A549 treated with CpdA at 1 μM for 4 hours (cell line): ENCODE data around the gene CFAP410. TPM values are rescaled to one million over a fixed set of nuclear protein-coding genes. Genes with fewer than 3 reads are reported as not detected.

Experiments
- total RNA-seq: library from RNA; stranded (reverse); fragments of 200-300 nt; extraction: Qiagen RNA extraction; gene quantifications from 5 replicates; pipeline ENCODE4 v1.2.3, GENCODE V29; 2022; ENCODE audit warnings: low read depth

Gene CFAP410
- total RNA-seq, result 5.0 to 9.4 TPM (median 7.8 TPM) in 5 replicates

DNA sequence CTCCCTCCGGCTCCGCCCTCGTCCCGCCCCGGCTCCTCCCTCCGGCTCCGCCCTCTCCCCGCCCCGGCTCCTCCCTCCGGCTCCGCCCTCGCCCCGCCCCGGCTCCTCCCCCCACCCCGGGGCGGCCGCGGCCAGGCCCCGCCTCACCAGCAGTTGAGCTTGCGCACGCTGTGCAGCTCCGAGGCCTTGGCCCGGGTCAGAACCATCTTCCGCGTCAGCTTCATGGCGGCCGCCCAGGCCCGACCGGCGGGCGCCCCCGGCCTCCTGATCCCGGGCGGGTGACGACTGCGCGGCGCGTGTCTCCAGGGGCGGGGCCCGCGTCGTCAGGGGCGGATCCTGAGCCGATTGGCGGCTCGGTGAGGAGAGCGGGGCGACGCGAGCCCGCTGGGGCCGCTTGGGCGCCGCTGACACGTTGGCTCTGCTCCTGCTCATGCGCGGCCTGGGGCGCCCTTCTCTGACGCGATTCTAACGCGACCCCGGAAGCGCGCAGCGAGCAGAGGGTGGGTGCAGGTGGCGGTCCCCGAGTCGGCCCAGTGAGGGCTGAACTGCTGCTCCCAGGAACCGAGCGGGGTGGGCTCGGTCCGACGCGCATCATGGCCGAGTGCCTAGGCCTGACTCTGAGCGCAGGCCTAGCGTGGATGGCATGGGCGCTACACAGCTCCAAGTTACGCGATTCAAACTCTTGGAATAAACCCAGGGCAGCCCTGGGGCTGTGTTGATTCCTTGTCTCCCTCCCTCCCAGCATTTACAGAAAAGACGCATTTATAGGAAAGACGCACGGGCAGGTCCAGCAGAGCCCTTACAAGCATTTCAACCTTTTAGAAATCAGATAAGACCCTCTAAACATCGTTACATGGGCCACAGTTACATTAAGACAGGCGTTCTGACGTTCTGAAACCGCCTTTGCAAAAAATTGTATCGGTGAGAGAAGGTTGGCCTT lies at the start of gene CFAP410:
Gene CFAP410, minus strand, starts transcription at position 420 of the 940 bp plus-strand sequence. Its CDS starts 196 bp downstream, at position 224.

GRCh38 chr21:44353191-44353970 lies 14.2 kb upstream of the CFAP410 start, which contains the start of gene TRPM2:
TRPM2 (plus strand) TSS chr21:44353621; CDS start chr21:44353701, 80 bp downstream.

GRCh38 chr21:44299458-44300261 lies 39.5 kb downstream of the CFAP410 start, which contains the start of gene PFKL:
PFKL (plus strand) TSS chr21:44300053; CDS start chr21:44300106, 53 bp downstream.

GRCh38 chr21:44285138-44285992 lies 53.8 kb downstream of the CFAP410 start, which contains the start of gene AIRE:
AIRE (plus strand) TSS chr21:44285876; CDS start chr21:44286007, 131 bp downstream.

Other genes with a start within 250 kb of the CFAP410 start
- 1.0 to 4.8 TPM (median 2.1 TPM) in 5 replicates for gene PWP2, start 232.0 kb downstream of the CFAP410 start, total RNA-seq
- 0.98 to 5.7 TPM (median 3.3 TPM) in 5 replicates for gene GATD3, start 205.7 kb downstream of the CFAP410 start, total RNA-seq
- 1.8 to 2.9 TPM (median 2.4 TPM) in 5 replicates for gene ICOSLG, start 98.4 kb downstream of the CFAP410 start, total RNA-seq
- 0.03 TPM in 1 of 5 replicates, not detected in the others for gene DNMT3L, start 77.5 kb downstream of the CFAP410 start, total RNA-seq
- gene AIRE, start 53.5 kb downstream of the CFAP410 start, total RNA-seq, result not detected in 5 replicates
- 43.7 to 94.3 TPM (median 50.0 TPM) in 5 replicates for gene PFKL, start 39.3 kb downstream of the CFAP410 start, total RNA-seq
- 6.7 to 10.2 TPM (median 8.8 TPM) in 5 replicates for gene TRPM2, start 14.2 kb upstream of the CFAP410 start, total RNA-seq
- 0.98 to 2.0 TPM (median 1.7 TPM) in 5 replicates for gene LRRC3, start 116.1 kb upstream of the CFAP410 start, total RNA-seq
- gene KRTAP10-1, start 200.8 kb upstream of the CFAP410 start, total RNA-seq, result not detected in 5 replicates
- not detected in 5 replicates for gene KRTAP10-2, start 212.1 kb upstream of the CFAP410 start, total RNA-seq
- not detected in 5 replicates for gene KRTAP10-3, start 219.4 kb upstream of the CFAP410 start, total RNA-seq
- not detected in 5 replicates for gene KRTAP10-4, start 234.3 kb upstream of the CFAP410 start, total RNA-seq
- gene KRTAP10-5, start 241.2 kb upstream of the CFAP410 start, total RNA-seq, result not detected in 5 replicates